Measurements from ENCODE around the gene CLEC11A. TPM values are rescaled to one million over a fixed set of nuclear protein-coding genes. Genes with fewer than 3 reads are reported as not detected.

The CLEC11A gene
- total RNA-seq, 1 donor from 2014 or later = 0.38 TPM

GRCh38 chr19:50679177-50680125, 43.7 kb upstream of the CLEC11A start:
- Mint-ChIP-seq H3K4me3 (peak overlapping the region; percentile 68), H3K9me3 (no peaks in the 10 kb centered on the region), H3K4me1 (peaks cover 17% of the 10 kb centered on the region), H3K27me3 (peaks cover 13% of the 10 kb centered on the region), H3K27ac (peak overlapping the region; percentile 88), H3K36me3 (ENCODE audit: low read depth) (no peaks in the 10 kb centered on the region)
- peak; percentile 99 for ATAC-seq (ENCODE audit: low read depth)
- intact Hi-C loops (cut with micrococcal nuclease) = loop anchor here (1.0 to 5.0 kb wide), 2 partner anchors 21 to 202 kb away; partner anchors contain the start of genes EMC10 and GARIN5A
- TF ChIP-seq, protein P1, sequence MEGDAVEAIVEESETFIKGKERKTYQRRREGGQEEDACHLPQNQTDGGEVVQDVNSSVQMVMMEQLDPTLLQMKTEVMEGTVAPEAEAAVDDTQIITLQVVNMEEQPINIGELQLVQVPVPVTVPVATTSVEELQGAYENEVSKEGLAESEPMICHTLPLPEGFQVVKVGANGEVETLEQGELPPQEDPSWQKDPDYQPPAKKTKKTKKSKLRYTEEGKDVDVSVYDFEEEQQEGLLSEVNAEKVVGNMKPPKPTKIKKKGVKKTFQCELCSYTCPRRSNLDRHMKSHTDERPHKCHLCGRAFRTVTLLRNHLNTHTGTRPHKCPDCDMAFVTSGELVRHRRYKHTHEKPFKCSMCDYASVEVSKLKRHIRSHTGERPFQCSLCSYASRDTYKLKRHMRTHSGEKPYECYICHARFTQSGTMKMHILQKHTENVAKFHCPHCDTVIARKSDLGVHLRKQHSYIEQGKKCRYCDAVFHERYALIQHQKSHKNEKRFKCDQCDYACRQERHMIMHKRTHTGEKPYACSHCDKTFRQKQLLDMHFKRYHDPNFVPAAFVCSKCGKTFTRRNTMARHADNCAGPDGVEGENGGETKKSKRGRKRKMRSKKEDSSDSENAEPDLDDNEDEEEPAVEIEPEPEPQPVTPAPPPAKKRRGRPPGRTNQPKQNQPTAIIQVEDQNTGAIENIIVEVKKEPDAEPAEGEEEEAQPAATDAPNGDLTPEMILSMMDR (IDR thresholded peaks at IDR 0.05) = no peak
- DNase-seq = peak; percentile 80
- CTCF ChIA-PET = no interaction called here
- POLR2A ChIA-PET = no interaction called here

DNA sequence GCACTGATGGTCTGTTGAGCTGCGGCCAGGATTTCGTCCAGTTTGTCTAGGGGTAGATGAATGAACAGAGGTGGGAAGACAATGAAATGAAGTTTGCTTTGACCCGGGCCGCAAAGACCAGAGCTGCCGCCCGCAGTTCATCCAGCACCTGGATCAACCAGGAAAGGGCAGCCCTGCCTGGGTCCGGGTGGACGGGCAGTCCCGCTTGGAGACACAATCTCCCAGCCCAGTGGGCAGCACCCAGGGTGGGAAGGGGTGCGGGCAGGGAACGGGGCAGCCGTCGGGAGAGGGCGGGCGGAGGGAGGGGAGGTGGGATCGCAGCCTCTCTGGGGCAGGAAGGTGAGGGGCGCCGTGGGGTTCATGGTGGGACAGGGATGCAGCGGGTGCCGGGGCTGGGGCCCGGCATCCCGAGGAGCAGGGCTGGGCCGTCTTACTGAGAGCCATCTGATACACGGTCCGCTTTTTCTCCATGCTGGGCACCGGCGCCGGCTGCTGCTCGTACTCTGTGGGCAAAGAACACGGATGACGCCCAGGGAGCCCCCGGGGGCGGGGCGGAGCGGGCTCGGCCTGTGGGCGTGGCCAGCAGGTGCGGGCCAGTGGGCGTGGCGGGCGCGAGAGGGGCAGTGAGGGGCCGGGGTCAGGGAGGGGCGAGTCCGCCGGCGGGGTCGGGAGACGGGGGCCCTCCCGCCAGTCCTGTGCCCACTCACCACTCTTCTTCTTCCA, 36.7 kb upstream of the CLEC11A start:
- H3K27ac Mint-ChIP-seq = no peak overlapping the region
- ATAC-seq (ENCODE audit: low read depth) (no peak), DNase-seq (no peak)
- H3K27me3 Mint-ChIP-seq = peaks cover 47% of the 10 kb centered on the region
- H3K36me3 Mint-ChIP-seq (ENCODE audit: low read depth) = no peaks in the 10 kb centered on the region
- TF ChIP-seq, protein P1 (IDR thresholded peaks at IDR 0.05) = no peak
- H3K4me1 Mint-ChIP-seq = no peaks in the 10 kb centered on the region
- CTCF ChIA-PET = no interaction called here
- POLR2A ChIA-PET = no interaction called here
- H3K4me3 Mint-ChIP-seq = no peak overlapping the region
- H3K9me3 Mint-ChIP-seq = no peaks in the 10 kb centered on the region
- intact Hi-C loops (cut with micrococcal nuclease) = no loop called here

DNA sequence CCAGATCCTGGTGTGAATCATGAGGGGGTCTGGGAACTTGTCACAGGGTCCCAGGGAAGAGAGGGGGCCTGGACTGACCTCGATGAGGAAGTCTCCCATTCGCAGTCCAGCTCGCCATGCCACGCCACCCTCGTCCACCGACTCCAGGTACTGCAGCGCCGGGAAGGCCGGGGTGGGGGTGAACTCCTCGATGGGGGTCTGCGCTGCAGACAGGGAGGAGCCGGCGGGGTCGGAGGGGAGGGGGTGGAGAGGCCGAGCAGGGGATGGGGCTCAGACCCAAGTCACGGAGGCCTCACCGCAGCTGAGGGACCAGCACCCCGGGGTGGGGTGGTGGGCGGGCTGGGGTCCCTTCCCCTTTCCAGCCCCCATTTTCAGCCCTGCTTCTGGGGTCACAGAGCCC, 34.4 kb upstream of the CLEC11A start:
- TF ChIP-seq, protein P1 (IDR thresholded peaks at IDR 0.05) = no peak
- Mint-ChIP-seq H3K27me3 (peaks cover 61% of the 10 kb centered on the region), H3K4me1 (no peaks in the 10 kb centered on the region), H3K36me3 (ENCODE audit: low read depth) (no peaks in the 10 kb centered on the region), H3K4me3 (no peak overlapping the region), H3K9me3 (no peaks in the 10 kb centered on the region), H3K27ac (no peak overlapping the region)
- intact Hi-C loops (cut with micrococcal nuclease) = no loop called here
- DNase-seq (no peak), ATAC-seq (ENCODE audit: low read depth) (no peak)
- CTCF ChIA-PET = no interaction called here
- POLR2A ChIA-PET = interaction anchor here (0.7 kb wide), 1 partner anchor 305 kb away, joined by 3 read pairs; no protein-coding TSS in a partner anchor

- Mint-ChIP-seq H3K36me3 (ENCODE audit: low read depth) (no peaks in the 10 kb centered on the region), H3K27me3 (peaks cover 59% of the 10 kb centered on the region), H3K27ac (no peak overlapping the region), H3K4me3 (no peak overlapping the region), H3K9me3 (no peaks in the 10 kb centered on the region), H3K4me1 (peaks cover 2% of the 10 kb centered on the region)
- intact Hi-C loops (cut with micrococcal nuclease) = no loop called here
- TF ChIP-seq, protein P1 (IDR thresholded peaks at IDR 0.05) = no peak
- ChIA-PET CTCF (no interaction called here), POLR2A (no interaction called here)
- no peak for ATAC-seq (ENCODE audit: low read depth)
- no peak for DNase-seq
Observed at GRCh38 chr19:50690439-50690838, 32.7 kb upstream of the CLEC11A start.

Data from activated B cell treated with CpG ODN at 0.5 μM for 24 hours (primary cell).